H1 (cell line): ENCODE data around the gene CS.

ENCODE experiments used
- CEBPB ChIP-seq: IDR thresholded peaks from 2 replicates; pipeline ENCODE4 v1.6.1; 2012; ENCODE audit warnings: low read depth, low read length
- CTCF ChIP-seq, 3 experiments: IDR thresholded peaks; 1 replicate in 2 of 3; 2 replicates in 1 of 3; pipeline versions ENCODE4 v1.5.1 to v1.6.1; 2011; ENCODE audit warnings: low read length in 3 of 3, mild to moderate bottlenecking in 3 of 3, inconsistent platforms in 2 of 3, low read depth in 1 of 3, moderate library complexity in 1 of 3; ENCODE audit not compliant: insufficient read depth in 1 of 3; ENCODE audit errors: control extremely low read depth in 1 of 3
- EP300 ChIP-seq, 2 experiments: IDR thresholded peaks; 1 replicate in 1 of 2; 2 replicates in 1 of 2; pipeline ENCODE4 v1.6.1; 2011 to 2012; ENCODE audit warnings: low read depth in 2 of 2, low read length in 2 of 2, mild to moderate bottlenecking in 2 of 2, borderline replicate concordance in 1 of 2, inconsistent platforms in 1 of 2, moderate library complexity in 1 of 2
- EZH2 ChIP-seq: fragments of 200-600 bp; sonication (generic); IDR thresholded peaks from 2 replicates; pipeline ENCODE4 v1.7.1; 2012; ENCODE audit warnings: low read depth, mild to moderate bottlenecking, moderate library complexity, low read length, inconsistent platforms; ENCODE audit not compliant: severe bottlenecking
- JUND ChIP-seq: IDR thresholded peaks from 2 replicates; pipeline ENCODE4 v1.6.1; 2011; ENCODE audit warnings: mild to moderate bottlenecking, improper control_type of control experiment, low read length
- NRF1 ChIP-seq: IDR thresholded peaks from 2 replicates; pipeline ENCODE4 v1.6.1; 2011; ENCODE audit warnings: mild to moderate bottlenecking, low read depth, low read length, improper control_type of control experiment
- POLR2A ChIP-seq, 2 experiments: IDR thresholded peaks; 1 replicate in 1 of 2; 2 replicates in 1 of 2; pipeline ENCODE4 v1.6.1; 2011; ENCODE audit warnings: low read depth in 2 of 2, low read length in 2 of 2, mild to moderate bottlenecking in 2 of 2; ENCODE audit errors: control extremely low read depth in 1 of 2
- SP1 ChIP-seq: IDR thresholded peaks from 2 replicates; pipeline ENCODE4 v1.6.1; 2011; ENCODE audit warnings: low read depth, low read length
- SP2 ChIP-seq: IDR thresholded peaks from 2 replicates; pipeline ENCODE4 v1.6.1; 2012; ENCODE audit warnings: mild to moderate bottlenecking, low read length, inconsistent platforms
- SRF ChIP-seq: IDR thresholded peaks from 2 replicates; pipeline ENCODE4 v1.6.1; 2011; ENCODE audit warnings: mild to moderate bottlenecking, low read depth, low read length, moderate library complexity
- TBP ChIP-seq: IDR thresholded peaks from 2 replicates; pipeline ENCODE4 v1.6.1; 2011; ENCODE audit warnings: low read depth, low read length, improper control_type of control experiment
- USF2 ChIP-seq: IDR thresholded peaks from 2 replicates; pipeline ENCODE4 v1.6.1; 2011; ENCODE audit warnings: low read length, improper control_type of control experiment
- ZNF274 ChIP-seq: IDR thresholded peaks from 2 replicates; pipeline ENCODE4 v1.7.0; 2012; ENCODE audit warnings: low read length, borderline replicate concordance; ENCODE audit errors: extremely low read depth

- TF ChIP-seq CTCF (IDR thresholded peaks at IDR 0.05; ENCODE audit: control extremely low read depth in 1 of 3, insufficient read depth in 1 of 3, low read depth in 1 of 3, low read length in 3 of 3): no peak
- no peak for TF ChIP-seq POLR2A (IDR thresholded peaks at IDR 0.05; ENCODE audit: control extremely low read depth in 1 of 2, low read depth in 2 of 2, low read length in 2 of 2)
- TF ChIP-seq EZH2: no peak
- no peak for TF ChIP-seq SRF
- no peak for TF ChIP-seq SP2
- no peak for TF ChIP-seq SP1
- no peak for TF ChIP-seq TBP
- no peak for TF ChIP-seq JUND
- TF ChIP-seq USF2: no peak
- no peak for TF ChIP-seq ZNF274
- TF ChIP-seq NRF1: no peak
- no peak for TF ChIP-seq CEBPB
- TF ChIP-seq EP300 (IDR thresholded peaks at IDR 0.05; ENCODE audit: borderline replicate concordance in 1 of 2, low read depth in 2 of 2, low read length in 2 of 2): no peak
These were observed 47.0 kb downstream of the CS start for GRCh38 chr12:56253091-56253490.
